GM12878 (cell line): Measurements from ENCODE around the gene HOMER2. TPM values are rescaled to one million over a fixed set of nuclear protein-coding genes. Genes with fewer than 3 reads are reported as not detected.

Experiments
- ATAC-seq: fragments of 200-7000 bp; cut with Tn5 transposase; 3 replicates; pipeline ENCODE4 v1.9.1; 2020; ENCODE audit warnings: mild to moderate bottlenecking, moderate library complexity
- BruUV-seq: library from RNA; stranded (reverse); fragments of 400-500 nt; replicated peaks from 2 replicates; lab custom pipeline; 2021; lab: Mats Ljungman, UMichigan
- CTCF ChIA-PET: fragments of 300-600 bp; sonication (Branson Sonifier 250); formaldehyde crosslinking; extraction: SDS; loops from one replicate; lab custom pipeline; 2021; ENCODE audit warnings: inconsistent platforms; lab: Yijun Ruan, JAX
- POLR2A ChIA-PET: fragments of 350-600 bp; formaldehyde crosslinking; extraction: SDS; loops from one replicate; lab custom pipeline; 2021; ENCODE audit warnings: inconsistent platforms; lab: Charles Lee
- RAD21 ChIA-PET: fragments of 300-600 bp; sonication (Branson Sonifier 250); formaldehyde crosslinking; loops from one replicate; lab custom pipeline; 2023; ENCODE audit warnings: antibody characterized with exemption; ENCODE audit not compliant: unreplicated experiment; lab: Charles Lee
- SMC1A ChIA-PET: fragments of 300-600 bp; sonication (Branson Sonifier 250); formaldehyde crosslinking; loops from one replicate; lab custom pipeline; 2023; ENCODE audit not compliant: unreplicated experiment, uncharacterized antibody; lab: Charles Lee
- DNase-seq: peaks from one replicate; pipeline ENCODE4 v3.0.0-alpha.2; 2011; ENCODE audit warnings: low read depth, low spot score
- FAIRE-seq: peaks from 3 replicates; lab custom pipeline; 2011; peaks lifted over from hg19 to GRCh38; lab: Jason Lieb, UNC
- H2AFZ ChIP-seq: 2 replicates; pipeline ENCODE4 v1.6.0; 2011; ENCODE audit warnings: low read depth, low read length, control low read depth; ENCODE audit not compliant: control insufficient read depth
- H3K27ac ChIP-seq: 2 replicates; pipeline ENCODE4 v1.5.1; 2011; ENCODE audit warnings: control low read depth; ENCODE audit not compliant: control insufficient read depth, insufficient read depth
- H3K27me3 ChIP-seq, 2 experiments: replicated peaks in 1 of 2; 2 replicates each; pipeline versions ENCODE4 v1.6.0 to v1.6.1; 2011; ENCODE audit warnings: low read length in 1 of 2; ENCODE audit not compliant: control insufficient read depth in 2 of 2, insufficient read depth in 2 of 2
- H3K36me3 ChIP-seq, 2 experiments: 2 replicates each; pipeline ENCODE4 v1.5.1; 2011; ENCODE audit warnings: low read length in 1 of 2; ENCODE audit not compliant: control insufficient read depth in 2 of 2, insufficient read depth in 2 of 2
- H3K4me1 ChIP-seq: 2 replicates; pipeline ENCODE4 v1.6.1; 2011; ENCODE audit warnings: mild to moderate bottlenecking, low read length, moderate library complexity, mixed read lengths; ENCODE audit not compliant: control insufficient read depth, insufficient read depth
- H3K4me2 ChIP-seq: 2 replicates; pipeline ENCODE4 v1.6.0; 2011; ENCODE audit warnings: control low read depth; ENCODE audit not compliant: control insufficient read depth, insufficient read depth
- H3K4me3 ChIP-seq: fragments of 200-600 bp; sonication (generic); 2 replicates; pipeline ENCODE4 v1.5.1; 2016
- H3K79me2 ChIP-seq: 2 replicates; pipeline ENCODE4 v1.6.0; 2011; ENCODE audit warnings: low read length; ENCODE audit not compliant: control insufficient read depth, insufficient read depth
- H3K9ac ChIP-seq: 2 replicates; pipeline ENCODE4 v1.8.0; 2011; ENCODE audit warnings: low read length, control low read depth, mixed read lengths; ENCODE audit not compliant: control insufficient read depth, insufficient read depth
- H3K9me3 ChIP-seq: replicated peaks from 3 replicates; pipeline ENCODE4 v1.5.1; 2011; ENCODE audit warnings: mild to moderate bottlenecking, low read length; ENCODE audit not compliant: control insufficient read depth, insufficient read depth
- H4K20me1 ChIP-seq: 2 replicates; pipeline ENCODE4 v1.6.0; 2011; ENCODE audit not compliant: control insufficient read depth, insufficient read depth
- BRCA1 ChIP-seq: IDR thresholded peaks from 2 replicates; pipeline ENCODE4 v1.6.1; 2011; ENCODE audit warnings: low read depth, low read length, improper control_type of control experiment
- GABPA ChIP-seq: IDR thresholded peaks from 2 replicates; pipeline ENCODE4 v1.6.1; 2014; ENCODE audit warnings: antibody characterized with exemption, low read depth, mild to moderate bottlenecking, inconsistent platforms
- IKZF2 ChIP-seq, 2 experiments: fragments of 450-650 bp; IDR thresholded peaks; 2 replicates each; pipeline ENCODE4 v1.6.1; 2017; ENCODE audit warnings: mild to moderate bottlenecking in 2 of 2, moderate library complexity in 2 of 2
- RELA ChIP-seq: fragments of 450-650 bp; IDR thresholded peaks from 2 replicates; pipeline ENCODE4 v1.8.0; 2014; ENCODE audit warnings: borderline replicate concordance; ENCODE audit not compliant: partially characterized antibody
- STAT1 ChIP-seq: fragments of 450-650 bp; conservative IDR thresholded peaks from 2 replicates; pipeline ENCODE4 v1.6.1; 2014; ENCODE audit warnings: antibody characterized with exemption, mild to moderate bottlenecking
- TAF1 ChIP-seq: IDR thresholded peaks from 2 replicates; pipeline ENCODE4 v1.6.1; 2011; ENCODE audit warnings: mild to moderate bottlenecking, low read depth, low read length, borderline replicate concordance
- TBL1XR1 ChIP-seq: IDR thresholded peaks from 2 replicates; pipeline ENCODE4 v1.6.1; 2012; ENCODE audit warnings: low read depth, low read length, improper control_type of control experiment
- ZNF687 ChIP-seq: fragments of 450-650 bp; IDR thresholded peaks from 2 replicates; pipeline ENCODE4 v1.6.1; 2017; ENCODE audit warnings: mild to moderate bottlenecking, moderate library complexity
- WGBS: methylation state at CpG from one replicate; pipeline ENCODE4 v1.1.6; 2016; ENCODE audit warnings: low lambda C conversion rate; ENCODE audit not compliant: insufficient replicate concordance, insufficient coverage; ENCODE audit errors: missing lambda C conversion rate; 5-methylcytosine and 5-hydroxymethylcytosine counted together
- in situ Hi-C: fragments of 300-500 bp; cut with MboI; formaldehyde crosslinking; loops from 9 replicates; pipeline ENCODE4 v1.14.3; 2018; ENCODE audit warnings: mixed read lengths
- intact Hi-C: fragments of 100-400 bp; cut with micrococcal nuclease; formaldehyde crosslinking; loops from one replicate; pipeline ENCODE4 v1.14.2; 2022; ENCODE audit not compliant: unreplicated experiment
- polyA plus RNA-seq, 11 experiments: library from polyadenylated mRNA; depleted of rRNA in 4 of 11; unstranded in 6 of 11; stranded (reverse) in 5 of 11; fragments of >200 nt; fragmentation: Nextera tagmentation in 4 of 11; fragmentation: Illumina TruSeq in 1 of 11; extraction: Ambion mirVana in 4 of 11; extraction: Trizol in 1 of 11; gene quantifications; 1 replicate in 1 of 11; 2 replicates in 10 of 11; pipeline versions ENCODE4 v1.2.1 to v1.2.3, GENCODE V29; 2011 to 2016; ENCODE audit warnings: inconsistent platforms in 2 of 11, missing spikeins in 2 of 11, low read depth in 1 of 11
- total RNA-seq, 4 experiments: library from RNA; depleted of rRNA in 3 of 4; stranded (reverse); fragments of >200 nt in 3 of 4; fragmentation: Illumina TruSeq in 1 of 4; extraction: Trizol in 1 of 4; gene quantifications; 2 replicates each; pipeline versions ENCODE4 v1.2.1 to v1.2.3, GENCODE V29; 2013 to 2021

HOMER2 gene
- total and polyA plus RNA-seq, 10 of the 15 experiments (the other 5 are each of a cell fraction or from before 2014, with no cell fraction given): 0.60 to 5.0 (median 1.8) TPM

DNA sequence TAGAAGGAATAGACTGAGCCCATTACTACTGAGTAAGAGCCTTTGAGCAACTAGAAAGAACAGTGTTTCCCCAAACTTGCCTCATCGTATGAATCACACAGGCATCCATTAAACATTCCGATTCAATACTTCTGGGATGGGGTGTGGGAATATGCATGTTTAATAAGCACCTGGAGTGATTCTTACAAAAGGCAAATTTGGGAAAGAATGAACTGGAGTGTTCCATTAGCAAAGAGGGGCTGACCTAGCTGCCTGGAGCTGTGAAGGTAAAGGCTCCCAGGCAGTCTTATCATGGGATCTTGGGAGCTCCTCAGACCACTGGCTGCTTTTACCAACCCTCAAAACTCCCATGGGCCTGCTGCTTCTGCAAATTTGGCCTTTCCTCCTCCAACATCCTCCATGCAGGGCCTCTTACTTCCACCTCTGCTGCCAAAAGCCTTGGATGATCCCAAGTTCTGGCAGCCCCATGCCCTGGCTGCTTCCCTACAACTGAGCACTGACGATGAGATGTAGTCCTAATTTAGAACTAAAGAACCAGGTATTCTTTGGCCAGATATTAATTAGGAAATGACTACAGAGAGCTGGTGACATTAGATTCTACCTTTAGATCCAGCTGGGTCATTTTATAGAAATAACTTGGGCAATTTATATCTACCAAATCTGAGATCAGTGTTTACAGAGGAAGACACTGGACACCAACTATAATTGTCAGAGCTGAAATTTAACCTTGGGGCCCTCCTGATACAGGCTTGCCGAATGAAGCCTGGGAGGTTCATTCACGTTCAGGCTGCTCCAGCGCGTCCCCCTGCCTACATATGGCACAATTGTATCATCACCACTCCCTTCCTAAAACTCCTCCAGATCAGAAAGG, 11.2 kb upstream of the HOMER2 start (continued):
- TF ChIP-seq ZNF687: no peak
- TF ChIP-seq IKZF2 (IDR thresholded peaks at IDR 0.05): no peak
- no peak for TF ChIP-seq STAT1
- no peak for TF ChIP-seq BRCA1
- no peak for TF ChIP-seq GABPA
- TF ChIP-seq, all 136 proteins: peak for 0

GRCh38 chr15:82960766-82961165, 8.2 kb upstream of the HOMER2 start:
- H3K79me2 ChIP-seq: no peaks in the 10 kb centered on the region
- ChIA-PET POLR2A (interaction anchor here (1.5 kb wide), 1 partner anchor 12 kb away, joined by 3 read pairs; no protein-coding TSS in a partner anchor), CTCF (interaction anchor here (0.9 kb wide), 1 partner anchor 35 kb away, joined by 3 read pairs; no protein-coding TSS in a partner anchor), RAD21 (no interaction called here), SMC1A (interaction anchor here (0.8 kb wide), 1 partner anchor 16 kb away, joined by 3 read pairs; no protein-coding TSS in a partner anchor)
- H3K36me3 ChIP-seq: no peaks in the 10 kb centered on the region
- in situ Hi-C loops: no loop called here
- no peak for ATAC-seq
- no peaks in the 10 kb centered on the region; the same call in 1 of the 2 replicates for H3K4me1 ChIP-seq
- H3K4me2 ChIP-seq: no peak overlapping the region
- H3K27ac ChIP-seq: no peak overlapping the region
- no peaks in the 10 kb centered on the region; the same call in 1 of the 2 replicates for H4K20me1 ChIP-seq
- BruUV-seq: no TSS peak
- peaks cover 0 to 2% of the 10 kb centered on the region in 2 experiments; a peak in 2 of 4 replicates for H3K27me3 ChIP-seq
- intact Hi-C loops: no loop called here
- FAIRE-seq: no peak
- H3K9me3 ChIP-seq: no peaks in the 10 kb centered on the region
- H3K4me3 ChIP-seq: no peak overlapping the region
- no peak for DNase-seq
- TF ChIP-seq TBL1XR1 (no peak), TAF1 (no peak), RELA (no peak)
- no peak overlapping the region for H2AFZ ChIP-seq
- H3K9ac ChIP-seq: no peak overlapping the region
- WGBS: 72% methylated on average over 3 of the region's 3 CpGs
